Panc1 (cell line): ENCODE data around the gene INPP5D.

ENCODE experiments used
- CTCF ChIP-seq: fragments of 450-650 bp; IDR thresholded peaks from 2 replicates; pipeline ENCODE4 v1.5.1; 2017; ENCODE audit warnings: mild to moderate bottlenecking
- POLR2AphosphoS5 ChIP-seq: IDR thresholded peaks from 2 replicates; pipeline ENCODE4 v1.6.1; 2012; ENCODE audit warnings: mild to moderate bottlenecking, low read depth, low read length, moderate library complexity
- SIN3A ChIP-seq: IDR thresholded peaks from 2 replicates; pipeline ENCODE4 v1.6.1; 2012; ENCODE audit warnings: low read depth, mild to moderate bottlenecking, low read length, moderate library complexity, borderline replicate concordance; ENCODE audit not compliant: insufficient read depth
- TCF7L2 ChIP-seq: IDR thresholded peaks from 2 replicates; pipeline ENCODE4 v1.6.1; 2011; ENCODE audit warnings: mild to moderate bottlenecking, low read depth, low read length, inconsistent platforms

GRCh38 chr2:233165895-233166661 lies 105.9 kb downstream of the INPP5D start:
- TF ChIP-seq CTCF (no peak), TCF7L2 (no peak), SIN3A (no peak), POLR2AphosphoS5 (no peak)
